Hepatocyte (in vitro differentiated cells): ENCODE data around the gene CNTNAP2.

Source experiments
- EZH2 ChIP-seq: fragments of 200-600 bp; sonication (generic); IDR thresholded peaks from 2 replicates; pipeline ENCODE4 v1.6.1; 2016; ENCODE audit warnings: antibody characterized with exemption, mild to moderate bottlenecking, borderline replicate concordance
- EZH2phosphoT487 ChIP-seq: fragments of 200-600 bp; sonication (generic); IDR thresholded peaks from one replicate; pipeline ENCODE4 v1.6.1; 2018; ENCODE audit warnings: antibody characterized with exemption, mild to moderate bottlenecking, low read depth, moderate library complexity; ENCODE audit not compliant: unreplicated experiment, severe bottlenecking

DNA sequence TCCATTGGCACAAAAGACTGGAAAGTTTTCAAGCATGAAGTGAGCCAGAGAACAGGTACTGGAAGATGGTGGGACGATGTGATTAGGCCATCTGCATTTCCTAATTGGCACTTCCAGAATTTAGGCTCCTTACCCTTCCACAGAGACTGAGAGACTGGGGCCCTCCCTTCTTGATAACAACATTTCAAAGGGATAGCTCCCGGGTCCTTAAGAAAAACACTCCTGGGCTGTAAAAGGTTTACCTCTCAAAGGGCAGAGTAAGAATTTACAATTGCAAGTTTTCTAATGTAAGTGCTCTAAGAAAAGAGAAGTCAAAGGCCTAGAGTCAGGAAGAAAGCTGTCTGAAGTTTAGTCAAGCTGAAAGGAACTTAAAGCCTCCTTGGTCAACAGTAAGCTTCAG is 1914.4 kb downstream of the CNTNAP2 start:
- TF ChIP-seq EZH2 (no peak), EZH2phosphoT487 (no peak)
